Fibroblast of skin of scalp (primary cell): ENCODE results near the gene GOLGA8B.
"Not testable (repeated sequence)": the region's sequence is repeated elsewhere in the genome, so short reads cannot be mapped to it uniquely, and the experiment has no call there.

Experiments used
- DNase-seq: peaks from one replicate; pipeline ENCODE4 v3.0.0-alpha.2; 2013

GOLGA8B gene

GRCh38 chr15:34554716-34555115 lies 28.7 kb downstream of the GOLGA8B start:
- not testable (repeated sequence) for DNase-seq

GRCh38 chr15:34554126-34554525 lies 29.3 kb downstream of the GOLGA8B start:
- not testable (repeated sequence) for DNase-seq

GRCh38 chr15:34550129-34550528 lies 33.3 kb downstream of the GOLGA8B start:
- DNase-seq = not testable (repeated sequence)

DNA sequence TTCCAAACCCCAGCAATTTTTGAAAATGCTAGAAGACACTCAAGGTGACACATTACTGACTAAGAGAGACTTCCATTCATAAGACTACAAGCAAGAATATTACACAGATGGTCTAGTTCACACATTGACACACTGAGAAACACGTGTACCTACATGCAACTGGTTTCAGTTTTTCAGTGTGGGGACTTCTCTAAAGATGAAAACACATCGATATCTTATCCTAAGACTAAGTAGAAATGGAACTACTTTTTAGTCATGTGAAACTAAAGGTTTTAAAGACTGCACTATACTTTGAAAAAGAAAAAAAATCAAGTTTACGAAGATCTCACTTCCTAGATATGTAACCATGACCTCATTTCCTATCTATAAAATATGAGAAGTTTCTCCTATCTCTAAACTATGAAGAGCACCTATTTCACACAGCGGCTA lies 34.1 kb downstream of the GOLGA8B start:
- not testable (repeated sequence) for DNase-seq

GRCh38 chr15:34543860-34544649 lies 39.4 kb downstream of the GOLGA8B start:
- DNase-seq = not testable (repeated sequence)

GRCh38 chr15:34535857-34536256 lies 47.6 kb downstream of the GOLGA8B start:
- not testable (repeated sequence) for DNase-seq
